GM18868 (cell line): ENCODE data around the gene KLRF2.
"Not testable (repeated sequence)": the region's sequence is repeated elsewhere in the genome, so short reads cannot be mapped to it uniquely, and the experiment has no call there.

Source experiments
- ATAC-seq: cut with Tn5 transposase; IDR thresholded peaks from one replicate; pipeline ENCODE4 v1.9.1; 2021; ENCODE audit warnings: mild to moderate bottlenecking, moderate library complexity; ENCODE audit not compliant: unreplicated experiment

The KLRF2 gene, protein sequence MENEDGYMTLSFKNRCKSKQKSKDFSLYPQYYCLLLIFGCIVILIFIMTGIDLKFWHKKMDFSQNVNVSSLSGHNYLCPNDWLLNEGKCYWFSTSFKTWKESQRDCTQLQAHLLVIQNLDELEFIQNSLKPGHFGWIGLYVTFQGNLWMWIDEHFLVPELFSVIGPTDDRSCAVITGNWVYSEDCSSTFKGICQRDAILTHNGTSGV

DNA sequence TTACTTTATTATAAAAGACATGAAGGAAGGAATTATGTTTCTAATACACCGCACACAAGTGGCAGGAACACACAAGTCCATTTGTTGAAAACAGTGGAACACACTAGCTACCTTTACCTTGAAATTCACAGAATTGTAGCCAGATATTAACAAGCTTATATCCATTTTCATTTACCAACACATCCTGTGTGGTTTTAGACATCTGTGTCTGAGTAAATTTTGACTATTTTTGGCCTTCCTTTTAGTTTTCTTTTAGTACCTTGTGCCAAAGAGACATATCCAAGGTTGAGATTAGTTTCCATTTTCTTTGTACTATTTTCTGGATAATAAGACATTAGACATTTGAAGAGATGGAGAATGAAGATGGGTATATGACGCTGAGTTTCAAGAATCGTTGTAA, at the start of gene KLRF2:
Gene KLRF2, plus strand, starts transcription at position 244 of the 400 bp plus-strand sequence. Its CDS starts 107 bp downstream, at position 351.
- no peak for ATAC-seq

- no peak for ATAC-seq
Measured at GRCh38 chr12:9831720-9832119, 49.6 kb upstream of the KLRF2 start.

- no peak for ATAC-seq
Measured at GRCh38 chr12:9843407-9843806, 37.9 kb upstream of the KLRF2 start.

DNA sequence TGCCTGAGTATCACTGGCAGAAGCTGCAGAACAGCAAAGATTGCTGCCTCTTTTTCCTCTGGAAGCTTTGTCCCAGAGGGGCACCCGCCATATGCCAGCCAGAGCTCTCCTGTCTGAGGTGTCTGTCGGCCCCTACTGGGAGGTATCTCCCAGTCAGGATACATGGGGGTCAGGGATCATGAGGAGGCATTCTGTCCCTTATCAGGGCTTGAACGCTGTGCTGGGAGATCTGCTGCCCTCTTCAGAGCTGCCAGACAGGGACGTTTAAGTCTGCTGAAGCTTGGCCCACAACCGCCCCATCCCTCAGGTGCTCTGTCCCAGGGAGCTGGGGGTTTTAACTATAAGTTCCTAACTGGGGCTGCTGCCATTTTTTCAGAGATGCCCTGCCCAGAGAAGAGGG, 32.4 kb upstream of the KLRF2 start:
- ATAC-seq: no peak

GRCh38 chr12:9851050-9851449, 30.2 kb upstream of the KLRF2 start:
- no peak for ATAC-seq

GRCh38 chr12:9851927-9852326, 29.4 kb upstream of the KLRF2 start:
- no peak for ATAC-seq

- ATAC-seq: no peak
Measured at GRCh38 chr12:9856151-9856550, 25.1 kb upstream of the KLRF2 start.

DNA sequence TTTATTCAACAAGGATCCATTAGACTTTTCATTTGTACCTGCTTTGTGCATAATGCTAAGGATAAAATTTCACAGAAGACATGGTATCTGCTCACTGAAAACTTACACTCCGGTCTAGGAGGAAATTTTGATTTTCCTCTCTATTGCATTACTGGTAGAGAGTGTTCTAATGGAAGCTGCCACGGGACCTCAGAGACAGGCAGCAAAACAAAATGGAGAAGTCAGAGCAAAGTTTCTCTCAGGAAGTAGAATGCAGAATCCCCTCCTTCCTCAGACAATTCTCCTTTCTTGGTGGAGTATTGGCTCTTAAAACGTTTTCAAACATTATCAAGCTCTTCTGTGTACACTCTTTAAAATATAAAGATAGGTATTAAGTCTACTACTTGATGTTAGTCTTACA, 24.4 kb upstream of the KLRF2 start:
- ATAC-seq: no peak

GRCh38 chr12:9858135-9858534, 23.2 kb upstream of the KLRF2 start:
- no peak for ATAC-seq

- no peak for ATAC-seq
Measured at GRCh38 chr12:9864913-9865675, 16.2 kb upstream of the KLRF2 start.

GRCh38 chr12:9866860-9867269, 14.4 kb upstream of the KLRF2 start:
- no peak for ATAC-seq

GRCh38 chr12:9867531-9867930, 13.8 kb upstream of the KLRF2 start:
- ATAC-seq: no peak

DNA sequence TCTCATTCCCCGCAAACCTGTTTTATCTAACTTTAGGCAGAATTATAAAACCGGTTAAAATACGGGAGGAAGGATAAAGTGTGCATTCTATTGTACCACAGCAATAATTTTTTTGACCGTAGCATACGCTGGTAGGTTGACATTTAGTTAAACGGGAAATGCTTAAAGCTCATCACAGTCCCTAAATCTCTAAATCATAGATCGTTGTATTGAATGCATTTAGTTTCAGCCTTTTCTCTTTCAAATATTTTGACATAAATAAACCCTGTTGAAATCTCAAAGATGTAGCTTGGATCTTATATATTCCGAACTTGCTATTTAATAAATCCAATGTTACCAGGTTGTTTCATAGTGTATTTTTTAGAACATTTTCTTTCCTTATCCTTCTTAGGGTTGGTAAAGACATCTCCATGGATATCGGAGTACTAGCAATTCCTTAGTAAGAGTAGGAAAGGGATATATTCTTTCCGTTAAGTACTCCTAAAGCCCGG, 12.9 kb upstream of the KLRF2 start:
- no peak for ATAC-seq

- no peak for ATAC-seq
Measured at GRCh38 chr12:9868951-9869306, 12.4 kb upstream of the KLRF2 start.

DNA sequence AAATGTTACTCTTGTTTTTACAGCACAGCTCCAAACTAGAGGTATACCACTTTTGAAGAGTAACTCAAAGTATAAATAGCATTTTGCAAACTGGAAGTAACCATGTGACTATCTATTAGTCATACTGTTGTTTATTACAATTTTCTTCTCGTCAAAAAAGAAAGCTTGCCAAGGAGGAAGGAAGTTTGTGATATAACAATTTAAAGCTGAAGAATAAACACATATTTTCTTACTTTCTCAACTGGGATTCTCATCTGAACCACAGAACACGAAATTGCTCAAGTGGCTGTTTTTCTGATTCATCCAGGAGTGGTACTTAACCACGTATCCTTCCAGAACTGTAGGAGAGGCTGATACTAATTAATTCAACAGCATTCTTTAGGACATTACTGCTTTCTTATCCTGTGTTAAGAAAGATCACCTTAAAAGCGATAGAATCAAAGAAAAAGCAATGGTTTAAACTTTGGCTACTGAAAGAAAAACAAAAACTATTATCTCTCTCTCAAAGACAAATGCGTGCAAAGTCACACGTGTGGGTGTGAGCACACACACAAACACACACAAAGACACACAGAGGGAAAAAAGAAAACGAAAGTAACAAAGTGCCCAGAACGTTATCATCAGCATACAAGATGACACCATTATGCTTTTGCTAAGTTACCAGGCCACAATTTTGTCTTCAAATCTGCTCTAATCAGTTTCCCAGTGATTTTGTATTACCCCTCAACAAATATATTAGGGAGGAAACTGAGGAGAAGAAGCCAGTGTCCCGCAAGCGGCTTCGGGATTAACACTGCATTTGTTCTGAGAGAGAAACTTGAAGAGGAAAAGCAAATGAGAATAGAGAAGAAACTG, 11.8 kb upstream of the KLRF2 start, which contains the start of gene CLEC2B:
Gene CLEC2B, minus strand, starts transcription at position 48 of the 855 bp plus-strand sequence.
- peak; percentile 50 for ATAC-seq

DNA sequence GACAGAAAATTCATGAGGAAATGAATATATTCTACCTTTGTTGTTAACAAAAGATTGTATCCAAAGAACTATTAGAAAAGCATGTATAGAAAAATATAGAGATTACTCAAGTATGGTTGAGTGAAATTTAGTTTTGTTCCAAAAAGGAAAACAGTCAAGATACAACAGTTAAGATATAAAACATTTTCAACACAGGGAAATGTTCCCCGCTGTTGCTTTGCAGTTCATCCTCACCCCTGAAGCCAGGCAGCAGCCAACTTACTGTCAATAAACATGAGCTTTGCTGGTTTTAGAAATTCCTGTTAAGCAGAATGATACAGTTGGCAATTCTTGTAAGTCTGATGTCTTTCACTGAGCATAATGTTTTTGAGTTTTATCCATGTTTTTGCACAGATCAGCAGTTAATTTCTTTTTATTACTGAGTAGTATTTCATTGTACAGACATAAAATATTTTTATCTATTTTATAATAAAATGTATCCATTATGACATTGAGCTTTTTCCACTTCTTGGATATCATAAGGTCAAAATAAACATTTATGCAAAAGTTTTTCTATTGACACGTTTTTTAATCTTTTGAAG, 10.9 kb upstream of the KLRF2 start:
- ATAC-seq: no peak

- ATAC-seq: no peak
Measured at GRCh38 chr12:9872162-9872561, 9.1 kb upstream of the KLRF2 start.

DNA sequence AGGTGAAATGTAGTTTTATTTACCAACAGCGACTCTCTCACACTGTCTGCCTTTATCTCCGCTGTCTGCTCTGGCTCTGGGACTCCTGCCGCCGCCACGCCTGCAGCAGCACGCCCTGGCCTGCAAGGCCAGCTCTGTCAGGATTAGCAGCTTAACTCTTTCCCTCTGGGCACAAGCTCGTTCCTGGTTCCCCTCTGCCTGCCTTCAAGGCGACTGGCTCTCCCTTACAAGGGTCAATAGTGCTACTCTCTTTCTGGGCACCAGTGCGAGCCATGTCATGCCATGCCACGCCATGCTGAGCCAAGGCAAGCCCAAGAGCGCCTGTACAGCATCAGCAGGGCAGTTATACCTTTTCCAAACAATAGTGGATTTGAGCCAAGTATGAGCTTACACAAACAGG, 8.5 kb upstream of the KLRF2 start:
- ATAC-seq: no peak

DNA sequence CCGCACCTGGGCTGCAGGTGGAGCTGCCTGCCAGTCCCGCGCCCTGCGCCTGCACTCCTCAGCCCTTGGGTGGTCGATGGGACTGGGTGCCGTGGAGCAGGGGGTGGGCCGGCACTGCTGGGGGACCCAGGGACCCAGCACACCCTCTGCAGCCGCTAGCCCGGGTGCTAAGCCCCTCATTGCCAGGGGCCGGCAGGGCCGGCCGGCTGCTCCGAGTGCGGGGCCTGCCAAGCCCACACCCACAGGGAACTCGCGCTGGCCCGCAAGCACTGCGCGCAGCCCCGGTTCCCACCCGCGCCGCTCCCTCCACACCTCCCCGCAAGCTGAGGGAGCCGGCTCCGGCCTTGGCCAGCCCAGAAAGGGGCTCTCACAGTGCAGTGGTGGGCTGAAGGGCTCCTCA, 5.2 kb upstream of the KLRF2 start:
- not testable (repeated sequence) for ATAC-seq

DNA sequence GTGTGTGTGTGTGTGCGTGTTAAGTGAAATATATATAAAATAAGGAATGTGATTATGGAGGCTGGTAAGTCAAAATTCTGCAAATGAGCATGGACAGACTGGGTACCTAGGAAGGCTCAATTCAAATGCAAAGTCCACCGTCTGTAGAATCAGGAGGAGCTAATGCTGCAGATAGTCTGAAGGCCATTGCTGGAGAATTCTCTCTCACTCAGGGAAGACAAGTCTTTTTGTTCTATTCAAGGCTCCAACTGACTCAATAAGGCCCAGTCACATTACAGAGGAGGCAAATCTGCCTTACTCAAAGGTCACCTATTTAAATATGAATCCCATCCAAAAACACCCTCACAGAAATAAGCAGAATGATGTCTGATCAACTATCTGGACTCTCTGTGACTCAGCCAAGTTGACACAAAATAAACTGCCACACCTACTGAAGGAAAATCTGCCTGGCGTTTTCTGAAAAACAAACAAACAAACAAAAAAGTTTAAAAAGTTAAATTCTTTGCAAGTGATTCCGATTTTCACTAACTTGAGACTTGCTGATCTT, 684 bp upstream of the KLRF2 start:
- ATAC-seq: no peak

GRCh38 chr12:9881988-9882387, 699 bp downstream of the KLRF2 start:
- no peak for ATAC-seq
